Measurements from ENCODE around the gene DENND2C. TPM values are rescaled to one million over a fixed set of nuclear protein-coding genes. Genes with fewer than 3 reads are reported as not detected.
A peak's percentile ranks its signal among the peaks of the same experiment; 100 is the strongest.

DENND2C gene
- polyA plus RNA-seq, 2 of the 4 experiments (the other 2 are of a cell fraction) = 0.18 to 0.19 TPM

DNA sequence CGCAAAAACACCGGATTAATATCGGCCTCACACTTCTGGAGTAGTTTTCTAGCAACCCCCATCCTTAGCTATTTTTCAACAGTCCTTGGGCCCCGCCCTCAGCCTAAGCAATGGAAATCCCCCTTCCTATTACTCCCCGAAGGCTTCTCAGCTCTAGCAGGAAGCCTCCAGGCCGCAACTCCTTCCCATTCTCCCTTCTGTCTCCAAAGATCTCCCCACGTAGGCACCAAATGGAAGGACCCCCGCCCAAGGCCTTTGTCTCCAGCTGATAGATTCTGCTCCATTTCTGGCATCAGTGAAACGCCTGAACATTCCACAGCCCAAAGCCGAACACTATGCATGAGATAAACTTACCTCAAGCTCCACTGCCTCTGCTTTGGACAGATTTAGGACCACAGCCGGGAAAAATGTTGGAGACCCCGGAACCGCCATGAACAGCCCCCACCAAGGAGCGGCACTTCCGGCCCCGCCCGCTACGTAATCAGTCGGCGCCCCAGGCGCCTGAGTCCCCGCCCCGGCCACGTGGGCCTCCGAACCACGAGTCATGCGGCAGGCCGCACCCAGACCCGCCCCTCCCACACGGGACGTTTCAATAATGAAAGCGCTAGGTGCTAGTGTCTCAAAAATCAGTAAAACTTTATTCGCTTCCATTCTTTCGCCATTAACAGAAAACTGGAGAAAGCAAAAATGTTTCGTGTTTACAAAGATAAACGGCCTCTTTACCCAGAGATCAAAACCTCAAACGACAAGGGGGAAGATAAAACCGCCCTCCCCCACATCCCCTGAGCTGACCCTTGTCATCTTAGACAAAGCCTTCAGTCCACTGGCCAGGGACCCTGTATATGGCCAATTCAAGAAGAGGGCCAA is 46.7 kb upstream of the DENND2C start, which contains the start of gene NRAS (continued):
- TF ChIP-seq JUN (IDR thresholded peaks at IDR 0.05) (peak; percentile 59 to 78; a peak in 4 of 5 replicates), HOXB13 (CRISPR knock-in tag; IDR thresholded peaks at IDR 0.05; ENCODE audit: low read depth) (no peak), ZNF302 (CRISPR knock-in tag; IDR thresholded peaks at IDR 0.05) (no peak), POLR2AphosphoS2 (conservative IDR thresholded peaks at IDR 0.05; ENCODE audit: low read length) (0 out of 2 replicates have a peak, but pooled peaks have one; percentile 80), MAZ (IDR thresholded peaks at IDR 0.05; ENCODE audit: borderline replicate concordance, low read depth, low read length) (no peak), TFCP2L1 (CRISPR knock-in tag; IDR thresholded peaks at IDR 0.05) (peak; percentile 36; the same call in 1 of the 2 replicates), RNF2 (IDR thresholded peaks at IDR 0.05; ENCODE audit: borderline replicate concordance, low read depth) (no peak), SMC3 (IDR thresholded peaks at IDR 0.05) (no peak), RFX5 (IDR thresholded peaks at IDR 0.05) (no peak), CEBPB (IDR thresholded peaks at IDR 0.05) (no peak), POLR2A (IDR thresholded peaks at IDR 0.05; ENCODE audit: low read length) (peak; percentile 37; the same call in 1 of the 2 replicates), ESRRA (IDR thresholded peaks at IDR 0.05; ENCODE audit: borderline replicate concordance, low read length) (no peak), HOXB5 (CRISPR knock-in tag; IDR thresholded peaks at IDR 0.05) (no peak), SREBF2 (IDR thresholded peaks at IDR 0.05) (no peak), CBX8 (IDR thresholded peaks at IDR 0.05) (no peak), HOXA7 (CRISPR knock-in tag; IDR thresholded peaks at IDR 0.05) (peak; percentile 33; the same call in 1 of the 2 replicates), EHMT2 (IDR thresholded peaks at IDR 0.05; ENCODE audit: low read depth) (no peak), KDM1A (IDR thresholded peaks at IDR 0.05; ENCODE audit: low read depth) (no peak), RCOR1 (IDR thresholded peaks at IDR 0.05; ENCODE audit: low read depth, low read length) (no peak), ZFP36 (IDR thresholded peaks at IDR 0.05; ENCODE audit: borderline replicate concordance, partially characterized antibody) (no peak), CHD2 (IDR thresholded peaks at IDR 0.05; ENCODE audit: low read length, partially characterized antibody) (no peak), MAFK (IDR thresholded peaks at IDR 0.05; ENCODE audit: partially characterized antibody) (no peak), ZSCAN20 (CRISPR knock-in tag; IDR thresholded peaks at IDR 0.05) (no peak), MYC (IDR thresholded peaks at IDR 0.05; ENCODE audit: borderline replicate concordance, low read length) (peak; percentile 96), NPAS2 (CRISPR knock-in tag; IDR thresholded peaks at IDR 0.05; ENCODE audit: borderline replicate concordance) (no peak)
- TF ChIP-seq, protein P1, sequence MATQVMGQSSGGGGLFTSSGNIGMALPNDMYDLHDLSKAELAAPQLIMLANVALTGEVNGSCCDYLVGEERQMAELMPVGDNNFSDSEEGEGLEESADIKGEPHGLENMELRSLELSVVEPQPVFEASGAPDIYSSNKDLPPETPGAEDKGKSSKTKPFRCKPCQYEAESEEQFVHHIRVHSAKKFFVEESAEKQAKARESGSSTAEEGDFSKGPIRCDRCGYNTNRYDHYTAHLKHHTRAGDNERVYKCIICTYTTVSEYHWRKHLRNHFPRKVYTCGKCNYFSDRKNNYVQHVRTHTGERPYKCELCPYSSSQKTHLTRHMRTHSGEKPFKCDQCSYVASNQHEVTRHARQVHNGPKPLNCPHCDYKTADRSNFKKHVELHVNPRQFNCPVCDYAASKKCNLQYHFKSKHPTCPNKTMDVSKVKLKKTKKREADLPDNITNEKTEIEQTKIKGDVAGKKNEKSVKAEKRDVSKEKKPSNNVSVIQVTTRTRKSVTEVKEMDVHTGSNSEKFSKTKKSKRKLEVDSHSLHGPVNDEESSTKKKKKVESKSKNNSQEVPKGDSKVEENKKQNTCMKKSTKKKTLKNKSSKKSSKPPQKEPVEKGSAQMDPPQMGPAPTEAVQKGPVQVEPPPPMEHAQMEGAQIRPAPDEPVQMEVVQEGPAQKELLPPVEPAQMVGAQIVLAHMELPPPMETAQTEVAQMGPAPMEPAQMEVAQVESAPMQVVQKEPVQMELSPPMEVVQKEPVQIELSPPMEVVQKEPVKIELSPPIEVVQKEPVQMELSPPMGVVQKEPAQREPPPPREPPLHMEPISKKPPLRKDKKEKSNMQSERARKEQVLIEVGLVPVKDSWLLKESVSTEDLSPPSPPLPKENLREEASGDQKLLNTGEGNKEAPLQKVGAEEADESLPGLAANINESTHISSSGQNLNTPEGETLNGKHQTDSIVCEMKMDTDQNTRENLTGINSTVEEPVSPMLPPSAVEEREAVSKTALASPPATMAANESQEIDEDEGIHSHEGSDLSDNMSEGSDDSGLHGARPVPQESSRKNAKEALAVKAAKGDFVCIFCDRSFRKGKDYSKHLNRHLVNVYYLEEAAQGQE (IDR thresholded peaks at IDR 0.05) = no peak
- TF ChIP-seq, protein P2, sequence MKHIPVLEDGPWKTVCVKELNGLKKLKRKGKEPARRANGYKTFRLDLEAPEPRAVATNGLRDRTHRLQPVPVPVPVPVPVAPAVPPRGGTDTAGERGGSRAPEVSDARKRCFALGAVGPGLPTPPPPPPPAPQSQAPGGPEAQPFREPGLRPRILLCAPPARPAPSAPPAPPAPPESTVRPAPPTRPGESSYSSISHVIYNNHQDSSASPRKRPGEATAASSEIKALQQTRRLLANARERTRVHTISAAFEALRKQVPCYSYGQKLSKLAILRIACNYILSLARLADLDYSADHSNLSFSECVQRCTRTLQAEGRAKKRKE (CRISPR knock-in tag; IDR thresholded peaks at IDR 0.05; ENCODE audit: low read depth) = no peak
- TF ChIP-seq, protein P3, sequence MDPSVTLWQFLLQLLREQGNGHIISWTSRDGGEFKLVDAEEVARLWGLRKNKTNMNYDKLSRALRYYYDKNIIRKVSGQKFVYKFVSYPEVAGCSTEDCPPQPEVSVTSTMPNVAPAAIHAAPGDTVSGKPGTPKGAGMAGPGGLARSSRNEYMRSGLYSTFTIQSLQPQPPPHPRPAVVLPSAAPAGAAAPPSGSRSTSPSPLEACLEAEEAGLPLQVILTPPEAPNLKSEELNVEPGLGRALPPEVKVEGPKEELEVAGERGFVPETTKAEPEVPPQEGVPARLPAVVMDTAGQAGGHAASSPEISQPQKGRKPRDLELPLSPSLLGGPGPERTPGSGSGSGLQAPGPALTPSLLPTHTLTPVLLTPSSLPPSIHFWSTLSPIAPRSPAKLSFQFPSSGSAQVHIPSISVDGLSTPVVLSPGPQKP (IDR thresholded peaks at IDR 0.05; ENCODE audit: low read depth, low read length) = peak; percentile 44; the same call in 1 of the 2 replicates
- TF ChIP-seq, protein P4, sequence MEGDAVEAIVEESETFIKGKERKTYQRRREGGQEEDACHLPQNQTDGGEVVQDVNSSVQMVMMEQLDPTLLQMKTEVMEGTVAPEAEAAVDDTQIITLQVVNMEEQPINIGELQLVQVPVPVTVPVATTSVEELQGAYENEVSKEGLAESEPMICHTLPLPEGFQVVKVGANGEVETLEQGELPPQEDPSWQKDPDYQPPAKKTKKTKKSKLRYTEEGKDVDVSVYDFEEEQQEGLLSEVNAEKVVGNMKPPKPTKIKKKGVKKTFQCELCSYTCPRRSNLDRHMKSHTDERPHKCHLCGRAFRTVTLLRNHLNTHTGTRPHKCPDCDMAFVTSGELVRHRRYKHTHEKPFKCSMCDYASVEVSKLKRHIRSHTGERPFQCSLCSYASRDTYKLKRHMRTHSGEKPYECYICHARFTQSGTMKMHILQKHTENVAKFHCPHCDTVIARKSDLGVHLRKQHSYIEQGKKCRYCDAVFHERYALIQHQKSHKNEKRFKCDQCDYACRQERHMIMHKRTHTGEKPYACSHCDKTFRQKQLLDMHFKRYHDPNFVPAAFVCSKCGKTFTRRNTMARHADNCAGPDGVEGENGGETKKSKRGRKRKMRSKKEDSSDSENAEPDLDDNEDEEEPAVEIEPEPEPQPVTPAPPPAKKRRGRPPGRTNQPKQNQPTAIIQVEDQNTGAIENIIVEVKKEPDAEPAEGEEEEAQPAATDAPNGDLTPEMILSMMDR (IDR thresholded peaks at IDR 0.05) = no peak
- TF ChIP-seq, protein P5, sequence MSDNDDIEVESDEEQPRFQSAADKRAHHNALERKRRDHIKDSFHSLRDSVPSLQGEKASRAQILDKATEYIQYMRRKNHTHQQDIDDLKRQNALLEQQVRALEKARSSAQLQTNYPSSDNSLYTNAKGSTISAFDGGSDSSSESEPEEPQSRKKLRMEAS (IDR thresholded peaks at IDR 0.05) = peak; percentile 97
- TF ChIP-seq, protein P6, sequence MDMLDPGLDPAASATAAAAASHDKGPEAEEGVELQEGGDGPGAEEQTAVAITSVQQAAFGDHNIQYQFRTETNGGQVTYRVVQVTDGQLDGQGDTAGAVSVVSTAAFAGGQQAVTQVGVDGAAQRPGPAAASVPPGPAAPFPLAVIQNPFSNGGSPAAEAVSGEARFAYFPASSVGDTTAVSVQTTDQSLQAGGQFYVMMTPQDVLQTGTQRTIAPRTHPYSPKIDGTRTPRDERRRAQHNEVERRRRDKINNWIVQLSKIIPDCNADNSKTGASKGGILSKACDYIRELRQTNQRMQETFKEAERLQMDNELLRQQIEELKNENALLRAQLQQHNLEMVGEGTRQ (IDR thresholded peaks at IDR 0.05) = peak; percentile 91
